GM12875 (cell line): ENCODE results near the gene PSORS1C1.

Experiments
- H3K4me3 ChIP-seq: one replicate; pipeline ENCODE4 v1.5.1; 2011; ENCODE audit warnings: low read depth, low read length, control low read depth
- TF ChIP-seq, protein P1 (sequence below): IDR thresholded peaks from 2 replicates; pipeline ENCODE4 v1.5.1; 2011; ENCODE audit warnings: low read depth, mild to moderate bottlenecking, control low read depth, inconsistent platforms, low read length, moderate library complexity, borderline replicate concordance; ENCODE audit not compliant: insufficient read depth

The PSORS1C1 gene

DNA sequence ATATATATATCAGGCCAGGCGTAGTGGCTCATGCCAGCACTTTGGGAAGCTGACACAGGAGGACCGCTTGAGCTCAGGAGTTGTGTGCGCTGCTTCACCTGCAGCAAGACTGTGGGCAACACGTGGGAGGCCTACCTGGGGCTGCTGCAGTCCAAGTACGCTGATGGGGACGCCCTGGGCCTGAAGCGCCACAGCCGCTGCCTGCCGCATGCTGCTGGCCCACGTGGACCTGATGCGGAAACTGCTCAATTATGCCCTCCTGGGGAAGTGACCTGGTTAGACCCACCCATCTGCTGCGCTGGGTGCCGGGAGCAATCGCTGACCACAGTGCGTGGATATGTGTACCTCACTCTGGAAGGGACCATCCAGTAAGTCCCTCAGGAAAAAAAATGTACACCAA is 26.0 kb downstream of the PSORS1C1 start:
- TF ChIP-seq, protein P1, sequence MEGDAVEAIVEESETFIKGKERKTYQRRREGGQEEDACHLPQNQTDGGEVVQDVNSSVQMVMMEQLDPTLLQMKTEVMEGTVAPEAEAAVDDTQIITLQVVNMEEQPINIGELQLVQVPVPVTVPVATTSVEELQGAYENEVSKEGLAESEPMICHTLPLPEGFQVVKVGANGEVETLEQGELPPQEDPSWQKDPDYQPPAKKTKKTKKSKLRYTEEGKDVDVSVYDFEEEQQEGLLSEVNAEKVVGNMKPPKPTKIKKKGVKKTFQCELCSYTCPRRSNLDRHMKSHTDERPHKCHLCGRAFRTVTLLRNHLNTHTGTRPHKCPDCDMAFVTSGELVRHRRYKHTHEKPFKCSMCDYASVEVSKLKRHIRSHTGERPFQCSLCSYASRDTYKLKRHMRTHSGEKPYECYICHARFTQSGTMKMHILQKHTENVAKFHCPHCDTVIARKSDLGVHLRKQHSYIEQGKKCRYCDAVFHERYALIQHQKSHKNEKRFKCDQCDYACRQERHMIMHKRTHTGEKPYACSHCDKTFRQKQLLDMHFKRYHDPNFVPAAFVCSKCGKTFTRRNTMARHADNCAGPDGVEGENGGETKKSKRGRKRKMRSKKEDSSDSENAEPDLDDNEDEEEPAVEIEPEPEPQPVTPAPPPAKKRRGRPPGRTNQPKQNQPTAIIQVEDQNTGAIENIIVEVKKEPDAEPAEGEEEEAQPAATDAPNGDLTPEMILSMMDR: no peak
- no peak overlapping the region for H3K4me3 ChIP-seq

DNA sequence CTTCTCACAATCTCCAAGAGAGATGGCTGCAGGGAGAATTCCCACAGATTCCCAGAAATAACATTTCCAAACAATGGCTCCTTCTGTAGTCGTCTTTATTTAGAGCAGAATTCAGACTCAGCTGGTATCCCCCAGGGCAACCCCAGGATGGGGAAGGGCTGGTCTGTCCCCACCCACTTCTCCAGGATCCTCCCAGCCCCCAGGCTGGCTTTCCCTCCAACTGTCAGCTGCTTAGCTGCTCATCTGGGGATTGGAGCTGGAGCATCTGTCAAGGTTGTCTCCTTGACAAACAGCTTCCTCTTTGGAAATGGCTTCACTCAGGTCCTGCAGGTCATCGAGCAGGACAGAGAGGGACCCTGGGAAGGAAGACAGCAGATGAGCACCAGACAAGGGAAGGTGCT is 27.8 kb downstream of the PSORS1C1 start:
- TF ChIP-seq, protein P1: no peak
- H3K4me3 ChIP-seq: no peak overlapping the region

DNA sequence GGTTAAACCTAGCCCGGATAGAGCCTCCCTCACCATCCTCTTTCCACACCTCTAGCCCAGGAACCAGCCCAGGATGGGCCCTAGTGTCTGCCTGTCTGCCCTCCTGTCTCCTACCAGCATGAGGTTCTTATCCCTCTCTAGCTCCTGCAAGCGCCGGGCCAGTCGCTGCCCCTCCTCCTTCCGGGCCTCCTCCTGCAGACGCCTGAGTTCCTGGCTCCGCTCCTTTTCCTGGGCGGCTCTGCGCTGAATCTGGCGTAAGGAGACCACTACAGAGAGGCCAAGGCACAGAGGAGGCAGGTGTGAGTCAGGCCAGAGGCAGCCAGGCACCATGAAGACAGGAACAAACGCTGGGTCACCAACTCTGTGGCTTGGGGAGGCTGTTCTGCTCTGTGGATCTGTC is 28.5 kb downstream of the PSORS1C1 start:
- TF ChIP-seq, protein P1: no peak
- H3K4me3 ChIP-seq: no peak overlapping the region

DNA sequence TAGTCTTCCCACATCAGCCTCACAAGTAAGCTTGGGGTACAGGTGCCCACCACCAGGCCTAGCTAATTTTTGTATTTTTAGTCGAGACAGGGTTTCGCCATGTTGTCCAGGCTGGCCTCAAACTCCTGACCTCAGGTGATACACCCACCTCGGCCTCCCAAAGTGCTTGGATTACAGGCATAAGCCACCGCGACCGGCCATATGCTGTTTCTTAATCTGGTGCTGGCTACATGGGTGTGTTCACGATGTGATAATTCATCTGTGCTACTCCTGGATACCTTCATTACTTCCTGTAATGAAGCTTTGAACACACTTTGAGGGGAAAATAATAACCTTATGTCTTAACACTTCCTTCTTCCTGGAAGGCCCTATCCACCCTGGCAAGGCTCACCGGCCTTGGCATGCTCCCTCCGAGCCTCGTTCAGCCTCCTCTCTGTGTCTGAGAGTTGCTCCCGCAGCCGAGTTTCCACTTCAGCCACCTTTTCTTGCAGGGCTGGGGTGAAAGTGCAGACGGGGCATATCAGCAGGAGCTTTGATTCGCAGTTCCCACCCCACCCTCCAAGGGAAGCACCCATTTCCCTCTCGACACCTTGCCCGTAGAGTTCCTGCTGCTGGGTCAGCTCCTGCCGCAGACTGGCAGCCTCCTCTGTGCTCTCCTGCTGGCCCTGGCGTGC is 29.8 kb downstream of the PSORS1C1 start:
- TF ChIP-seq, protein P1: no peak
- H3K4me3 ChIP-seq: no peak overlapping the region

DNA sequence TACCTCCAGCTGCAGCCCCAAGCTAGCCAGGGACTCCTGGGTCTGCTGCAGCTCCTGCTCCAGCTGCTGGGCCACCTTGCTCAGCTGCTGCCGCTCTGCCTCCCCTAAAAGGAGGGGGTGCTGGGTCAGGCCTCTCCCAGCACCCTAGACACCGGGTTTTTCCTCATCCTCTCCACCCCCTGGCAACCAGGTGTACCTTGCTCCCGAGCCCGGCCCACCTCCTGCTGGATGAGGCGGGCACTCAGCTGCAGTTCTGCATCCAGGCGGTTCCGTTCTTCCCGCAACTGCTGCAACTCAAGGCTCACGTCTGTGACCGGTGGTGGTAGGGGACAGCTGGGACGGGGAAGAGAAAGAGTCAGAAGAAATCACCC is 30.4 kb downstream of the PSORS1C1 start:
- TF ChIP-seq, protein P1: no peak
- H3K4me3 ChIP-seq: no peak overlapping the region

DNA sequence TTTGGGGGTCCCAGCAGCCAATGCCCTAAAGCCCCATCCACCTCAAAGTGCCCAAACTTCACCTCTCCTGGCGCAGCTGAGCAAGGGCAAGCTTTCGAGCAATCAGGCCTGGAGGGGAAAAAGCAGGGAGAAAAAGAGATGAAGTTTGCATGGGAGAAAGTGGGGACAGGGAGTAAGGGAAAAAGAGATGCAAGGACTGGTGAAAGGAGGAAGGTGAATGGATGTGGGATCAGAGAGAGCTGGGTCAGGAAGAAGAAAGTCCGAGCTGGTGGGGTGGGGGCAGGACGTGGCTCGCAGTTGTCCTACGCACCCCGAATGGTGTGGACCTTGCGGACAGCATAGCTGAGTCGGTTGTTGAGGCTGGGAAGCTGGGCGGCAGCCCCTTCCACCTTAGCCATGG is 30.8 kb downstream of the PSORS1C1 start:
- H3K4me3 ChIP-seq: no peak overlapping the region
- TF ChIP-seq, protein P1: no peak

DNA sequence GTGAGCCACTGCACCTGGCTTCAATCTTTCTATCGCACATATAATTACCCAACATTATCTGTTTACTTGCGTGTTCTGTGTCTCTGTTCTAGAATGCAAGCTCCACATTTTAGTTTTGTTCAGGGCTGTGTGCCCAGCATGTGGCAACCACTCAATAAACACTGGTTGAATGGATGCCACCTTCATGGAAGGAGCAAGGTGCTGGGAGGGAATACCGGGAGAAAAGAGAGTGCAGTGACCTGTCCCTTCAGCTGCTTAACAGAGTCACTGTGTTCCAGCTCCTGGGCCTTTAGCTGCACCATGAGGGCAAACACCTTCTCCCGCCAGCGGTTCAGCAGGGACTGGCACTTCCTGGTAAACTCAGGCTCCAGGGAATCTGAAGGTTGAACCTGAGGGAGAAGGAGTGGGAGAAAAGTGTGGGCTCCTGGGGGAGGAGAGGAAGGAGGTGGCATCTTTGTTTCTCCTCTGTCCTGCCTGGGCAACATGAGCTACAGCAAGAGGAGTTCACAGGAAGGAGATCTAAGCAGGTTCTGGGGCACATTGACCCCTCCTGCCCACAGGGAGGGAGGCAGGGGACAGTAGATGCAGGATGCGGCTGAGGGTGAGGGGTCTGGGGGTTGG is 35.3 kb downstream of the PSORS1C1 start:
- no peak overlapping the region for H3K4me3 ChIP-seq
- TF ChIP-seq, protein P1: no peak
